Activated CD8-positive, alpha-beta memory T cell treated with anti-CD3 and anti-CD28 coated beads for 36 hours (primary cell): Measurements from ENCODE around the gene TBX20. TPM values are rescaled to one million over a fixed set of nuclear protein-coding genes. Genes with fewer than 3 reads are reported as not detected.

Experiments used
- CTCF ChIA-PET: fragments of 350-600 bp; sonication (Branson Sonifier 250); formaldehyde crosslinking; loops from one replicate; lab custom pipeline; 2021; ENCODE audit warnings: antibody characterized with exemption; lab: Charles Lee
- POLR2A ChIA-PET: fragments of 350-600 bp; sonication (Branson Sonifier 250); formaldehyde crosslinking; loops from one replicate; lab custom pipeline; 2021; ENCODE audit warnings: antibody characterized with exemption; lab: Charles Lee
- total RNA-seq, 2 experiments: library from RNA; stranded (reverse); gene quantifications; one replicate each; pipeline ENCODE4 v1.2.3, GENCODE V29; 2021

The TBX20 gene
- total RNA-seq: not detected

- POLR2A ChIA-PET: no interaction called here
- CTCF ChIA-PET: no interaction called here
These were observed at the start of gene TBX20 for GRCh38 chr7:35253710-35254495. TSS of gene TBX20 (minus strand) at chr7:35254100. CDS start at chr7:35253620, 480 bp downstream.

- POLR2A ChIA-PET: no interaction called here
- CTCF ChIA-PET: no interaction called here
These were observed 35.5 kb upstream of the TBX20 start for GRCh38 chr7:35289376-35289775.

GRCh38 chr7:35286986-35287385 is 33.1 kb upstream of the TBX20 start:
- ChIA-PET POLR2A (no interaction called here), CTCF (no interaction called here)

- POLR2A ChIA-PET: no interaction called here
- CTCF ChIA-PET: no interaction called here
These were observed 32.5 kb upstream of the TBX20 start for GRCh38 chr7:35286422-35286821.

GRCh38 chr7:35285799-35286198 is 31.9 kb upstream of the TBX20 start:
- POLR2A ChIA-PET: no interaction called here
- CTCF ChIA-PET: no interaction called here

- ChIA-PET POLR2A (no interaction called here), CTCF (no interaction called here)
These were observed 27.0 kb upstream of the TBX20 start for GRCh38 chr7:35280902-35281301.

- POLR2A ChIA-PET: no interaction called here
- CTCF ChIA-PET: no interaction called here
These were observed 23.5 kb upstream of the TBX20 start for GRCh38 chr7:35277359-35277758.

- ChIA-PET POLR2A (no interaction called here), CTCF (interaction anchor here (0.5 kb wide), 1 partner anchor 253 kb away, joined by 4 read pairs; no protein-coding TSS in a partner anchor)
These were observed 18.3 kb upstream of the TBX20 start for GRCh38 chr7:35272246-35272645.

- ChIA-PET CTCF (no interaction called here), POLR2A (no interaction called here)
These were observed 15.1 kb upstream of the TBX20 start for GRCh38 chr7:35268953-35269352.

- ChIA-PET POLR2A (no interaction called here), CTCF (no interaction called here)
These were observed 13.5 kb upstream of the TBX20 start for GRCh38 chr7:35267411-35267810.

GRCh38 chr7:35263396-35263795 is 9.5 kb upstream of the TBX20 start:
- CTCF ChIA-PET: no interaction called here
- POLR2A ChIA-PET: no interaction called here

GRCh38 chr7:35261476-35262285 is 7.8 kb upstream of the TBX20 start:
- CTCF ChIA-PET: no interaction called here
- POLR2A ChIA-PET: no interaction called here

- CTCF ChIA-PET: no interaction called here
- POLR2A ChIA-PET: no interaction called here
These were observed 7.1 kb upstream of the TBX20 start for GRCh38 chr7:35261041-35261440.

GRCh38 chr7:35260246-35260645 is 6.3 kb upstream of the TBX20 start:
- POLR2A ChIA-PET: no interaction called here
- CTCF ChIA-PET: no interaction called here

- CTCF ChIA-PET: no interaction called here
- POLR2A ChIA-PET: no interaction called here
These were observed 5.6 kb upstream of the TBX20 start for GRCh38 chr7:35259523-35259908.

GRCh38 chr7:35258868-35259522 is 5.1 kb upstream of the TBX20 start:
- POLR2A ChIA-PET: no interaction called here
- CTCF ChIA-PET: no interaction called here

GRCh38 chr7:35258125-35258867 is 4.4 kb upstream of the TBX20 start:
- ChIA-PET CTCF (no interaction called here), POLR2A (no interaction called here)

- ChIA-PET CTCF (no interaction called here), POLR2A (no interaction called here)
These were observed 3.6 kb upstream of the TBX20 start for GRCh38 chr7:35257251-35258124.
